Measurements from ENCODE around the gene LCT. TPM values are rescaled to one million over a fixed set of nuclear protein-coding genes. Genes with fewer than 3 reads are reported as not detected.

The LCT gene
- total RNA-seq, 2 donors from 2014 or later: 0.33 to 0.50 TPM

- peaks cover 21 to 25% of the 10 kb centered on the region in 2 donors for H3K4me1 Mint-ChIP-seq (ENCODE audit: low read depth in 2 of 2)
- ATAC-seq (no peak), DNase-seq (ENCODE audit: low spot score) (no peak)
- H3K36me3 Mint-ChIP-seq: peaks cover 12% of the 10 kb centered on the region
- no peak overlapping the region for H3K27ac Mint-ChIP-seq
- no peaks in the 10 kb centered on the region for H3K9me3 Mint-ChIP-seq
- H3K4me3 Mint-ChIP-seq: no peak overlapping the region
- H3K27me3 Mint-ChIP-seq: no peaks in the 10 kb centered on the region
Observed at GRCh38 chr2:135740206-135740605, 96.8 kb downstream of the LCT start.

Other genes with a start within 250 kb of the LCT start
- gene UBXN4, start 95.3 kb downstream of the LCT start, total RNA-seq: 100 to 1,000 TPM; 123 to 138 TPM
- 100 to 1,000 TPM in 1 of 2 donors, 10 to 100 TPM in 1; 75.3 to 129 TPM for gene MCM6, start 39.3 kb upstream of the LCT start, total RNA-seq
- 100 to 1,000 TPM; 113 to 116 TPM for gene DARS1, start 148.4 kb upstream of the LCT start, total RNA-seq

Measured in natural killer cell treated with Interleukin-12 subunit alpha and Interleukin-12 subunit beta and Interleukin-15 and Interleukin-18, amount 100 ng/mL, for 72 hours (primary cell).